GM12801 (cell line): ENCODE data around the gene TXNDC11.

Source experiments
- CTCF ChIP-seq: IDR thresholded peaks from one replicate; pipeline ENCODE4 v1.5.1; 2011; ENCODE audit warnings: control low read depth; ENCODE audit not compliant: insufficient read length; ENCODE audit errors: extremely low read depth

TXNDC11 gene

GRCh38 chr16:11742536-11743307 is at the start of gene TXNDC11:
TXNDC11 (minus strand) TSS chr16:11742857; CDS start chr16:11742730, 127 bp downstream.
- TF ChIP-seq CTCF: no peak

GRCh38 chr16:11791144-11791828 is 48.6 kb upstream of the TXNDC11 start:
- TF ChIP-seq CTCF: no peak

DNA sequence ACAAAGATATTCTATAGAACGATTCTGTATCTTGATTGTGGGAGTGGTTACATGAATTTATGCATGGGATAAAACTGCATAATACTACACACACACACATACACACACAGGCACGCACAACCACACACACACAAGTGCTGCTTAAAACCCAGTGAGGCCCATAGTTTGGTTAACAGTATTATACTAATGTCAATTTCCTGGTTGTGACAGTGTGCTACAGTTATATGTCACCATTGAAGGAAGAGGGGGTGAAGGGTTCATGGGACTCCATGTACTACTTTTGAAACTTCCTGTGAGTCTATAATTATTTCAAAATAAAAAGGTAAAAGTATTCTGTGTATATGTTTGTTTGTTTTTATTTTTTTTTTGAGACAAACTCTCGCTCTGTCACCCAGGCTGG is 46.3 kb upstream of the TXNDC11 start:
- no peak for TF ChIP-seq CTCF

- TF ChIP-seq CTCF: no peak
Measured at GRCh38 chr16:11784038-11784369, 41.3 kb upstream of the TXNDC11 start.

DNA sequence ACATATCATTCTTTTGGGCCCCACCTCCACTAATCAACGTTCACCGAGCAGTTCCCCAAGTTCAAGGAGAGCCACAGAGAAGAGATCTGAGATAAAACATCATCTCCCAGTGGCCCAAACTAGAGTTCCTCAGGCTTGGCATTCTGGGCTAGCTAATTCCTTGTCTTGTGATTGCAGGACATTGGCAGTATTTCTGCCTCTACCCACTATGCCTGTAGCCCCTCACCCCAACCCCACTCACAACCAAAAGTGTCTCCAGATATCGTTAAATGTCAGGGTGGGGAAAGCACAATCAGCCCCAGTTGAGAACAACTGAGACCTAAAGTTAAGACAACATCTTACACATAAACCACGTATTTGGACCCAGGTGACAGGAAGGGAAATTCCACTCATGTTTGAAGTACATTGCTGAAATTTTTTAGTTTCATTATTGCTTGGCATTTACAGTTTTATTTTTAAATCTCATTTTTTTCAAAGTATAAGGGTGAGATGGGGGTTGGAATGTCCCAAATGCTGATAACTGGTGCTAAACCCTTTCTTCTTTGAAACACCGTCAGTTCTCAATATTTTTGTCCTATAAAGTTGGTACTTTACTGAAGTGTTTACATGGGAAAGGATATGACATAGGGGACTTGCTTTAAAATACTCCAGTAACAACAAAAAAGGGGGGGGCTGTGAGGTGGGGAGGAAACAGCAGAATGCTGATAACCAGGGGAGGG is 40.8 kb upstream of the TXNDC11 start:
- no peak for TF ChIP-seq CTCF

DNA sequence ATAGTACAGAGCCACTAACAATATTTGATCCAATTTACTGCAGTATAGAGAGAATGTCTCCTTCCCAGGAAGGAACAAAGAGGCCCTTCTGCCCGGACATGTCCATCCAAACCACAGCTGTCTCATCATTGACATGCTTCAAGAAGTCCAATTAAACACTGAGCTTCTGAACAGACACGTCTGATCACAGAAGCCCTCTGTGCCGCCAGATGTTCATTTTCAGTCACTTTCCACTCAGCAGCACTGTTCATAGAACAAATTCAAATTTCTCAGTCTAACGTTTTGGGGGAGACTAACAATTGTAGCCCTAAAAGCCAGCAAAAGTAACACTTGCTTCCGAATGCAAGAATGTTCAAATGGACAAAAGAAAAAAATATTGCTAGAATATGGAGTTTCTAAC is 39.1 kb upstream of the TXNDC11 start:
- no peak for TF ChIP-seq CTCF

- TF ChIP-seq CTCF: no peak
Measured at GRCh38 chr16:11780991-11781680, 38.5 kb upstream of the TXNDC11 start.
